Osteocyte (in vitro differentiated cells): ENCODE results near the gene COL23A1. TPM values are rescaled to one million over a fixed set of nuclear protein-coding genes. Genes with fewer than 3 reads are reported as not detected.

Source experiments
- DNase-seq: peaks from one replicate; pipeline ENCODE4 v3.0.0; 2021; ENCODE audit warnings: mixed read lengths; ENCODE audit not compliant: unreplicated experiment; ENCODE audit errors: extremely low spot score
- H3K27ac Mint-ChIP-seq: one replicate; pipeline ENCODE4 v1.8.0; 2021; ENCODE audit warnings: mild to moderate bottlenecking, mixed read lengths; ENCODE audit not compliant: unreplicated experiment
- H3K27me3 Mint-ChIP-seq: one replicate; pipeline ENCODE4 v1.8.0; 2021; ENCODE audit warnings: mixed read lengths; ENCODE audit not compliant: unreplicated experiment
- H3K36me3 Mint-ChIP-seq: one replicate; pipeline ENCODE4 v1.8.0; 2021; ENCODE audit warnings: mixed read lengths; ENCODE audit not compliant: unreplicated experiment
- H3K4me1 Mint-ChIP-seq: one replicate; pipeline ENCODE4 v1.8.0; 2021; ENCODE audit warnings: mixed read lengths; ENCODE audit not compliant: unreplicated experiment
- H3K4me3 Mint-ChIP-seq: one replicate; pipeline ENCODE4 v1.8.0; 2021; ENCODE audit warnings: mild to moderate bottlenecking, moderate library complexity, mixed read lengths; ENCODE audit not compliant: unreplicated experiment
- H3K9me3 Mint-ChIP-seq: one replicate; pipeline ENCODE4 v1.8.0; 2021; ENCODE audit warnings: mixed read lengths; ENCODE audit not compliant: unreplicated experiment
- CTCF ChIP-seq: fragments of 200-600 bp; sonication (generic); IDR thresholded peaks from 2 replicates; pipeline ENCODE4 v1.5.0; 2021; ENCODE audit warnings: antibody characterized with exemption, mild to moderate bottlenecking, moderate library complexity
- total RNA-seq: library from RNA; stranded (reverse); gene quantifications from 2 replicates; pipeline ENCODE4 v1.2.1, GENCODE V29; 2021

COL23A1 gene
- total RNA-seq, 1 donor from 2014 or later = not detected

GRCh38 chr5:178339272-178339671 is 250.9 kb downstream of the COL23A1 start:
- no peak overlapping the region for H3K27ac Mint-ChIP-seq
- no peak overlapping the region for H3K4me3 Mint-ChIP-seq
- H3K9me3 Mint-ChIP-seq = no peaks in the 10 kb centered on the region
- H3K4me1 Mint-ChIP-seq = no peaks in the 10 kb centered on the region
- no peak for TF ChIP-seq CTCF
- no peaks in the 10 kb centered on the region for H3K27me3 Mint-ChIP-seq
- H3K36me3 Mint-ChIP-seq = no peaks in the 10 kb centered on the region
- DNase-seq = no peak

GRCh38 chr5:178338750-178339144 is 251.4 kb downstream of the COL23A1 start:
- DNase-seq = no peak
- Mint-ChIP-seq H3K27ac (no peak overlapping the region), H3K4me3 (no peak overlapping the region), H3K4me1 (no peaks in the 10 kb centered on the region), H3K9me3 (no peaks in the 10 kb centered on the region), H3K36me3 (no peaks in the 10 kb centered on the region), H3K27me3 (no peaks in the 10 kb centered on the region)
- TF ChIP-seq CTCF = no peak

GRCh38 chr5:178338126-178338749 is 252.0 kb downstream of the COL23A1 start:
- Mint-ChIP-seq H3K4me1 (no peaks in the 10 kb centered on the region), H3K27ac (no peak overlapping the region), H3K27me3 (no peaks in the 10 kb centered on the region), H3K4me3 (no peak overlapping the region), H3K36me3 (no peaks in the 10 kb centered on the region), H3K9me3 (no peaks in the 10 kb centered on the region)
- TF ChIP-seq CTCF = no peak
- DNase-seq = no peak

- no peaks in the 10 kb centered on the region for H3K9me3 Mint-ChIP-seq
- no peaks in the 10 kb centered on the region for H3K4me1 Mint-ChIP-seq
- H3K27ac Mint-ChIP-seq = no peak overlapping the region
- H3K36me3 Mint-ChIP-seq = no peaks in the 10 kb centered on the region
- no peaks in the 10 kb centered on the region for H3K27me3 Mint-ChIP-seq
- no peak for TF ChIP-seq CTCF
- no peak for DNase-seq
- H3K4me3 Mint-ChIP-seq = no peak overlapping the region
These were observed 252.9 kb downstream of the COL23A1 start for GRCh38 chr5:178337334-178337741.

- H3K4me3 Mint-ChIP-seq = no peak overlapping the region
- H3K4me1 Mint-ChIP-seq = no peaks in the 10 kb centered on the region
- H3K9me3 Mint-ChIP-seq = no peaks in the 10 kb centered on the region
- H3K27ac Mint-ChIP-seq = no peak overlapping the region
- no peaks in the 10 kb centered on the region for H3K27me3 Mint-ChIP-seq
- H3K36me3 Mint-ChIP-seq = no peaks in the 10 kb centered on the region
- DNase-seq = no peak
- no peak for TF ChIP-seq CTCF
These were observed 253.3 kb downstream of the COL23A1 start for GRCh38 chr5:178336889-178337288.
